Medulla oblongata (tissue), 1 donor: ENCODE measurements around the gene FAM217B.

Experiments
- DNase-seq: peaks from one replicate; pipeline ENCODE4 v3.0.0-alpha.2; 2015; ENCODE audit errors: extremely low spot score

FAM217B gene

GRCh38 chr20:59976156-59976782, 36.1 kb downstream of the FAM217B start:
- DNase-seq: no peak

GRCh38 chr20:59977086-59977485, 36.9 kb downstream of the FAM217B start:
- peak; percentile 71 for DNase-seq

GRCh38 chr20:59983076-59983475, 42.9 kb downstream of the FAM217B start:
- no peak for DNase-seq

- peak; percentile 36 for DNase-seq
Measured at GRCh38 chr20:59984541-59984940, 44.4 kb downstream of the FAM217B start.

- DNase-seq: no peak
Measured at GRCh38 chr20:59985164-59985563, 45.0 kb downstream of the FAM217B start.

- DNase-seq: no peak
Measured at GRCh38 chr20:59985864-59986263, 45.7 kb downstream of the FAM217B start.

GRCh38 chr20:59987135-59987534, 46.9 kb downstream of the FAM217B start:
- DNase-seq: no peak

- DNase-seq: no peak
Measured at GRCh38 chr20:59988141-59988540, 48.0 kb downstream of the FAM217B start.

- DNase-seq: peak; percentile 22
Measured at GRCh38 chr20:59992526-59993084, 52.4 kb downstream of the FAM217B start.

GRCh38 chr20:59993736-59994430, 53.7 kb downstream of the FAM217B start:
- DNase-seq: no peak

- DNase-seq: no peak
Measured at GRCh38 chr20:59994697-59995122, 54.5 kb downstream of the FAM217B start.

GRCh38 chr20:59996108-59996507, 55.9 kb downstream of the FAM217B start:
- DNase-seq: no peak

GRCh38 chr20:59997896-59998295, 57.7 kb downstream of the FAM217B start:
- DNase-seq: no peak
